Breast epithelium (tissue), 3 donors: ENCODE measurements around the gene DCAKD.

Experiments used
- POLR2AphosphoS5 ChIP-seq, 3 donors: sonication (generic); formaldehyde crosslinking; IDR thresholded peaks; one replicate each; pipeline ENCODE4 v1.6.1; 2017; ENCODE audit warnings: antibody characterized with exemption in 3 of 3
- TF ChIP-seq, protein P1 (sequence below), 3 donors: fragments of 450-650 bp; IDR thresholded peaks; one replicate each; pipeline ENCODE4 v1.5.1; 2016 to 2017; ENCODE audit warnings: antibody characterized with exemption in 3 of 3, mild to moderate bottlenecking in 3 of 3, moderate library complexity in 3 of 3

DNA sequence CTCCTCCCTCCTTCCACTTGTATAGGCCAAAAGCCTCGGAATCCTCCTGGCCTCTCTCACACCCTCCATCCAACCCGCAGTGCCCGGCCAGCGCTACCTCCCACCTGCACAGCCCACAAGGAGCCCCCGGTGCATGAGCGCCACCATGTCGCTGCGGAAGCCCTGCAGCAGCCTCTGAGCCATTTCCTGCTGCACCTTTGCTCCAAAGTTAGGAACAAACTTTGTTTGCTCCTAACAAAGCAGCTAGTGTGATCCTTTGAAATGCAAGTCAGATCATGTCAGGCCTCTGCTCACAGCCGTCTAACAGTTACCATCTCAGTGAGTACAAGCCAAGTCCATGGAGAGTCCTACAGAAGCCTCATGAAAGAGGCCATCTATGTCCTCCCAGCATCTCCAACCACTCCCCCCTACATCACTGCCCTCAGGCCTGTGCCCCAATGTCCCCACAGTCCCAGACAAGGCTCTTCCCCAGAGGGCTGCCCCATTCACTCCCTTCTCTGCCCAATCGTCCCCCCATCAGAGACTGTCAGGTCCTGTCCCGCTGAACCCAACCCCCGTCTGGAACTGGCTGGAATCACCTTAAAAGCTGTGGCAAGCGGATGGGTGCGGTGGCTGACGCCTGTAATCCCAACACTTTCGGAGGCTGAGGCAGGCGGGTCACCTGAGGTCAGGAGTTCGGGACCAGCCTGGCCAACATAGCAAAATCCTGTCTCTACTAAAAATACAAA lies 7.5 kb downstream of the DCAKD start:
- TF ChIP-seq, protein P1, sequence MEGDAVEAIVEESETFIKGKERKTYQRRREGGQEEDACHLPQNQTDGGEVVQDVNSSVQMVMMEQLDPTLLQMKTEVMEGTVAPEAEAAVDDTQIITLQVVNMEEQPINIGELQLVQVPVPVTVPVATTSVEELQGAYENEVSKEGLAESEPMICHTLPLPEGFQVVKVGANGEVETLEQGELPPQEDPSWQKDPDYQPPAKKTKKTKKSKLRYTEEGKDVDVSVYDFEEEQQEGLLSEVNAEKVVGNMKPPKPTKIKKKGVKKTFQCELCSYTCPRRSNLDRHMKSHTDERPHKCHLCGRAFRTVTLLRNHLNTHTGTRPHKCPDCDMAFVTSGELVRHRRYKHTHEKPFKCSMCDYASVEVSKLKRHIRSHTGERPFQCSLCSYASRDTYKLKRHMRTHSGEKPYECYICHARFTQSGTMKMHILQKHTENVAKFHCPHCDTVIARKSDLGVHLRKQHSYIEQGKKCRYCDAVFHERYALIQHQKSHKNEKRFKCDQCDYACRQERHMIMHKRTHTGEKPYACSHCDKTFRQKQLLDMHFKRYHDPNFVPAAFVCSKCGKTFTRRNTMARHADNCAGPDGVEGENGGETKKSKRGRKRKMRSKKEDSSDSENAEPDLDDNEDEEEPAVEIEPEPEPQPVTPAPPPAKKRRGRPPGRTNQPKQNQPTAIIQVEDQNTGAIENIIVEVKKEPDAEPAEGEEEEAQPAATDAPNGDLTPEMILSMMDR (IDR thresholded peaks at IDR 0.05): no peak
- TF ChIP-seq POLR2AphosphoS5 (IDR thresholded peaks at IDR 0.05): no peak
